HG03060 (cell line): ENCODE data around the gene ANKRD13B.
"Not testable (repeated sequence)": the region's sequence is repeated elsewhere in the genome, so short reads cannot be mapped to it uniquely, and the experiment has no call there.

Experiments used
- ATAC-seq: cut with Tn5 transposase; IDR thresholded peaks from one replicate; pipeline ENCODE4 v1.9.1; 2021; ENCODE audit warnings: low read depth, moderate number of reproducible peaks; ENCODE audit not compliant: unreplicated experiment

ANKRD13B gene

DNA sequence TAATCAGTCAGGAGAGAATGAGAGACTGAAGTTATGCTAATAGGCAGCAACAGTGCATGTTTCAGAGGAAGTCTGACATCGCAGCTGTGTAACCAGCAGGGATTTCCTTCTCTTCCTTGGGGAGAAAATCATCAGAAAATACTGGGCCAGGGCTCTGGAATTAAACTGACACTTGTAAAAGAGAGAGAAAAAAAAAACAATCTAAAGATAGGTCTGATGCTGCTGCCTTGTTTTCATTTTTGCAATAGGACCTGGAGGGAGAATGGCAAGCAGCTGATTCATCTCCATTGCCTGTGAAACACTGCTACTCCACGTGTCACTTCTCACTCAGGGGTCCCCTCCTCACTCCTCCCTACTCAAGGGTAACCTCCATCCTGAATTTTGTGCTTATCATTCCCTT, 47.5 kb downstream of the ANKRD13B start:
- ATAC-seq: no peak

DNA sequence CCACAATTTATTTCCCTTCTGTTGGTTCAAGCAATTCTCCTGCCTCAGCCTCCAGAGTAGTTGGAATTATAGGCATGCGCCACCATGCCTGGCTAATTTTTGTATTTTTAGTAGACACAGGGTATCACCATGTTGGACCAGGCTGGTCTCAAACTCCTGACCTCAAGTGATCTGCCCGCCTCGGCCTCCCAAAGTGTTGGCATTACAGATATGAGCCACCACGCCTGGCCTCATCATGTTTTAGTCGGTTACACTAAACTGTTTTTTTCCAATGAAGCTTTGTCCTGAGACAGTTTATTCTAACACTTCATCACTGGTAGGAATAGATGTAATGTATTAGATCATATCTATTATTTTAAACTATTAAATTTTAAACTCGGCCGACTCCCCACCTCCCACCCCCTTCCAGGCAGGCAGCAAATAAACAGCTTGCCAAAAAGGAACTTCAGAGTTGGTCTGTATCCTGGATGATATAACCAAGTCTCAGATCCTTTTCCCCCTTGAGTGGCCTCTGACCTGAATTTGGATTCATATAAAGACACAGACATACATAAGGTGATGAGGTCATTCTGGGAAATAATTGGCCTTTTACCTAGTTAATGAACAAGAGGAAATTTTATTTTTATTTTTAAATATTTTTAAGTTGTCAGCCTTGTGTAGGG, 48.2 kb downstream of the ANKRD13B start:
- ATAC-seq: no peak

- no peak for ATAC-seq
Observed at GRCh38 chr17:29642171-29642611, 49.3 kb downstream of the ANKRD13B start.

- no peak for ATAC-seq
Observed at GRCh38 chr17:29643817-29644160, 50.9 kb downstream of the ANKRD13B start.

- no peak for ATAC-seq
Observed at GRCh38 chr17:29645515-29646051, 52.7 kb downstream of the ANKRD13B start.

GRCh38 chr17:29648005-29648404, 55.1 kb downstream of the ANKRD13B start:
- ATAC-seq: no peak

- ATAC-seq: no peak
Observed at GRCh38 chr17:29649359-29649758, 56.4 kb downstream of the ANKRD13B start.

- ATAC-seq: no peak
Observed at GRCh38 chr17:29650396-29650795, 57.5 kb downstream of the ANKRD13B start.

DNA sequence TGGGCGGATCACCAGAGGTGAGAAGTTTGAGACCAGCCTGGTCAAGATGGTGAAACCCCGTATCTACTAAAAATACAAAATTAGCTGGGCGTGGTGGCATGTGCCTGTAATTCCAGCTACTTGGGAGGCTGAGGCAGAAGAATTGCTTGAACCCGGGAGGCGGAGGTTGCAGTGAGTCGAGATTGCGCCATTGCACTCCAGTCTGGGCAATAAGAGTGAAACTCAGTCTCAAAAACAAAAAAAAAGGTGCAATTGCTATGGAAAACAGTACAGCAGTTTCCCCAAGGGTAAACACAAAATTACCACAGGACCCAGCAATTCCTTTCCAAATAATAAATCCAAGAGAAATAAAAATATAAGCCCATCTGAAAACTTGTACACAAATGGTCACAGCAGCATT, 59.0 kb downstream of the ANKRD13B start:
- not testable (repeated sequence) for ATAC-seq

DNA sequence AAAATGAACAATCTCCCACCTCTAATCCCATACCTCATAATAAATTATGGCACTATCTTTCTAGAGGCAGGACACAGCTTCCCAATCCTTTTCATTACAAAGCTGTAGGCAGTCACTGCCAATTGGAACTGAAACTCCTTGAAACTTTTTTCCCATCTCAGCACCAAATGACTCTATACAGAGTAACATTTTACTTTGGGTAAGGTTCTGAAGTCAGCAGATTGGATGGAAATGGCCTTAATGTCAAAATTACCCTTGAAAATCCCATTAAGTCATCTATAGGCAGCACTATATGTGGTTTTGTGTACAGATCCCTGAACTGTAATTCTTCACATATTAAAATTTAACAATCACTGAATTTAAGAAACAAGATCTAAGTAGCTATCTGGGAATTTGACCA, 60.0 kb downstream of the ANKRD13B start:
- ATAC-seq: no peak

DNA sequence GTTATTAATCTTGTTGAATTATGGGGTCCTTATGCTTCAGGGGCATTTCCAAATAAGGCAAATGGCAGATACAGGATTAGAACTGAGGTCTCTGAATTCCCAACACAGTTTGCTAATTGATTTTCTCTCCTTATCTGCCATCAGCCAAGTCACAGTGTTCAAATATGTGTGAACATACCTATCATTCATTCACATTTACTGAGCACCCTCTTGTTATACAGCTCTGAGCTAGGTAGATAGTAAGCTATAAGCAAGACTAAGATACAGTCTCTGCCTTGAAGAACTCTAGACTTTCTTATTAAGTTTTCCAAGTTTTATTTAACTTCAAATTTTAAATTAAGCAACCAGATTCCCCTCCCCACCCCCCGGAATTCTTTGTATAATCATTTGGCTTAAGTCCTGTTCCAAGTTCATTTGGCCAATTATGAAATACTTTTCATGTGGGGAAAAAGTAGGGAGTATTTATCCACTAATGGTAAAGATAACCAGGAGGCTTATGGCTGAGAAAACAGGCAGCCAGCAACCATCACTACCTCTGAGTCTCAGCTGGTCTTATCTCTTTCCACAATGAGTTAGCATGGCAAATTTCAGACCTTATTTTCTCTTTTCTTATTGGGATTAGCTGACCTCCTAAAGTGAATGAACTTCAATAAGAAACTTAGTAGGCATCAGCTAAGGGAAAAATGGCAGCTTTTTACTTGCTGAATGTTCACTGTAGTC, 61.2 kb downstream of the ANKRD13B start:
- no peak for ATAC-seq

DNA sequence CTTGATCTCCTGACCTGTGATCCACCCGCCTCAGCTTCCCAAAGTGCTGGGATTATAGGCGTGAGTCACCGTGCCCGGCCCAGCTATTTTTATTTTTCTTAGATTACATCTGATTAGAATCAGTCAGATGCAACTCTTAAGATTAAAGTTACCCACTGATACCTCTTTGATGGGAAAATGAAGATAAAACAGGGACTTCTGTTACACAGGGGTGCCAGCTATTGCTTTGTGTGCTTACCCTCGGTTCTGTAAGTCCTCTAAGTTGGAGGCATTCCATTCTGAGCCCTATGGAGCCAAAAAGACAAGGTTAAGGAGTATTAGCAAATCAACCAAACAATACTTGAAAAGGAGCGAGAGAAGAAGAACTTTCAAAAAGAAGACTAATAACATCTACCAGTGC, 62.4 kb downstream of the ANKRD13B start:
- no peak for ATAC-seq

DNA sequence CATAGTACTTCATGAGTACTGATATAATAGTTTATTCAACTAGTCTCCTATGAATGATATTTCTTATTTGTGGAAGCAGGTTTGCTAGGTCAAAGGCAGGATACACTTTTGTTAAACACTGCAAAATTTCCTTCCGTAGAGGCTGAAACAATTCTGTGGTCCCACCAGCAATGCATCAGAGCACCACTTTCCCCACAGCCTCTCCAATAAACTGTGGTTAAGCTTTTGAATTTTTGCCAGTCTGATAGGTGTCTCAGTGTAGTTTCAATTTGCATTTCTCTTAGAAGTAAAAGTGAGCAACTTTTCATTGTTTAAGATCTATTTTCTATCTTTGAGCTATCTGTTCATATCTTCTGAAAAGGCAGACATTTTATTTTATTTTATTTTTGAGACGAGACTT, 66.2 kb downstream of the ANKRD13B start:
- ATAC-seq: no peak

DNA sequence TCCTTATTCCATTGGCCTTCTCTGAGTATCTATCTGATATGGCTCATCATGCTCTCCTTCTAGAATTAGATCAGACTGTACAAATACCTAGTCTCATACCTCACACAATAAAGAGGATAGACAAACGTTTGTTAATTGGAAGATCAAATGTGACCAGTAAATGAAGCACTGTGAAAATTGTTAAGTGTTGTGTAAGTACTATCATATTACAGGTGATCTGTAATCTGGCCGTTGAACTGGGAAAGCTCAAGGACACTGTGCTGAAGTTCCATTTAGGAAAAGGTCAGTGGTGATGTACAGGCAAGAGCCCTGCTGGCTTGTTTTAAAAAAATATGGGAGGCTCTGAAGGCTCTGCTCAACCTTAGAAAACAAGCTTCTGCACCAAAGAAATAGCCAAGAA, 68.3 kb downstream of the ANKRD13B start:
- no peak for ATAC-seq

DNA sequence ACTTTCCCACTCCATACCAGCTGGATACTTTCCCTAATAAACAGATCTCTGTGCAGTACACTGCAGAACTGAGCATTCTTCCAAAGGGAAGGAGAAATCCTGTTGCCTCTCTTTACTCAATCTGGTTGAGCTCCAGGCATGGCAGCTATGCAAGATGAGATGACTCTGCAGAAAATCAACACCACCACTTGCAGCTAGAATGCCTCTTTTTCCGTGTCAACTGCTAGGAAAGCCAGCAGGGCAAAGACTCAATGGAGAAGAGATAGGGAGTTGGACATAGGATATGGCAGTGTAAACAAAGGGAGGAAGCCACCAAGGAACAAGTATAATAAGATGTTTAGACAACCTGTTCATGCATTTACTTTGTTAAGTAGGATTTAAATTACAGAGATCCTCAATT, 70.2 kb downstream of the ANKRD13B start:
- ATAC-seq: no peak
